Superior temporal gyrus (tissue), 1 donor: ENCODE data around the gene NEK2.
"Not testable (repeated sequence)": the region's sequence is repeated elsewhere in the genome, so short reads cannot be mapped to it uniquely, and the experiment has no call there.

Experiments used
- DNase-seq: peaks from one replicate; pipeline ENCODE4 v3.0.0-alpha.2; 2016; ENCODE audit errors: extremely low spot score

NEK2 gene

GRCh38 chr1:211695135-211695816, 19.9 kb upstream of the NEK2 start:
- DNase-seq: no peak

- DNase-seq: not testable (repeated sequence)
These were observed 18.5 kb upstream of the NEK2 start for GRCh38 chr1:211693911-211694310.

DNA sequence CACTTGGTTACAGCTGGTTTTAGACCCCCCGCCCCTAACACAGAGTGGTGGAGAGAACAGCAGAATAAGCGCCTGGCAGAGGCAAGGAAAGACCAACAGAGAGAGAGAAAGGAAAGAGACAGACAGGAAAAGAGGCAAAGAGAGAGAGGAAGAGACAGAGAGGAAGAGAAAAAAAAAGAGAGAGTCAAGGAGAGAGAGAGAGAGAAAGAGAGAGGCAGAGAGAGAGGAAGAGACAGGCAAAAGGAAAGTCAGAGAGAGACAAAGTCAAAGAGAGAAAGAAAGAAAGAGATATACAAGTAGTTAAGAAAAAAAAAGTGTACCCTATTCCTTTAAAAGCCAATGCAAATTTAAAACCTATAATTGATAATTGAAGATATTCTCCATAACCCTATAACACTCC, 13.0 kb upstream of the NEK2 start:
- DNase-seq: no peak

DNA sequence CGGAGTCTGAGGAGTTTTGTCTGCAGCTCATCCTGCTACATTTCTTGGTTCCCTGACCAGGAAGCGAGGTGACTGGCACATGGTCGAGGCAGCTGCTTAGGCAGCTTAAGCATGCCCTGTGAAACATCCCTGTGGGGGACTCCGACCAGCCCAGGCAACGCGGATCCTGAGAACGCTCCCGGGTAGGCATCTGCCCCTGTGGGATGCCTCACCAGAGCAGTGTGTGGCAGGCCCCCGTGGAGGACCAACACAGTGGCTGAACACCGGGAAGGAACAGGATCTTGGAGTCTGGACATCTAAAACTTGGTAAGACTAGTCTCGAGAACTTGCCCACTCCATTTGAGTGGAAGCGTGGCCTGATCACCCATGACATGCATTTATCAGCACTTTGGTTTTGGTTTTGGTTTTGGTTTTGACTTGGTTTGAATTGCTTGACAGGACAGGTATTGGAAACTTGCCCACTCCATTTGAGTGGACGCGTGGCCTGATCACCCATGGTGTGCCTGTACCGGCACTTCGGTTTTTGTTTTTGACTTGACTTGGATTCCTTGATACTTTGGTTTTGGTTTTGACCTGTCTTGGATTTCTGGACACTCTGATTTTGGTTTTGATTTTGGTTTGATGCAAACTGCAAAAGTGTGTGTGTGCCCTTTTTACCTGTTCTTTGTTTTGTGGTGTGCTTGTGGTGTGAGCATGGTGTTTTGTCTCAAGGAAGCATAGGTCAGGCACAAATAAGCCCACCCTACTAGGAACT, 12.2 kb upstream of the NEK2 start:
- DNase-seq: no peak

- DNase-seq: no peak
These were observed 10.4 kb upstream of the NEK2 start for GRCh38 chr1:211685823-211686222.

GRCh38 chr1:211684791-211685190, 9.4 kb upstream of the NEK2 start:
- no peak for DNase-seq

DNA sequence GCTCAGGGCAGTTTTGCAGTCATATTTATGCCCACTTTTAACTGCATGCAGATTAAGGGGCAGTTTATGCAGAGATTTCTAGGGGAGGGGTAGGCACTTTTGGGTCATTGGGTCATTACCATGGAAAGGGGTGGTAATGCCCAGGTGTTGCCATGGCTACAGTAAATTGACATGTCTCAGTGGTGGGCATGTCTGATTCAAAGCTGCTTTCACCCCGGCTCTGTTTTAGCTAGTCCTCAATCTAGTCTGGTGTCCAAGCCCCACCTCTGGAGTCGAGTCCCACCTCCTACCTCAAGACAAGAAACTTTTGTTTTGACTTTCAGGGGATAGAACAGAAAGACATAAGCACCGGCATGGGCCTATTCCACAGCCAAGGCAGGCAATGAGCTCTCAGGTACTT, 8.9 kb upstream of the NEK2 start:
- DNase-seq: no peak

DNA sequence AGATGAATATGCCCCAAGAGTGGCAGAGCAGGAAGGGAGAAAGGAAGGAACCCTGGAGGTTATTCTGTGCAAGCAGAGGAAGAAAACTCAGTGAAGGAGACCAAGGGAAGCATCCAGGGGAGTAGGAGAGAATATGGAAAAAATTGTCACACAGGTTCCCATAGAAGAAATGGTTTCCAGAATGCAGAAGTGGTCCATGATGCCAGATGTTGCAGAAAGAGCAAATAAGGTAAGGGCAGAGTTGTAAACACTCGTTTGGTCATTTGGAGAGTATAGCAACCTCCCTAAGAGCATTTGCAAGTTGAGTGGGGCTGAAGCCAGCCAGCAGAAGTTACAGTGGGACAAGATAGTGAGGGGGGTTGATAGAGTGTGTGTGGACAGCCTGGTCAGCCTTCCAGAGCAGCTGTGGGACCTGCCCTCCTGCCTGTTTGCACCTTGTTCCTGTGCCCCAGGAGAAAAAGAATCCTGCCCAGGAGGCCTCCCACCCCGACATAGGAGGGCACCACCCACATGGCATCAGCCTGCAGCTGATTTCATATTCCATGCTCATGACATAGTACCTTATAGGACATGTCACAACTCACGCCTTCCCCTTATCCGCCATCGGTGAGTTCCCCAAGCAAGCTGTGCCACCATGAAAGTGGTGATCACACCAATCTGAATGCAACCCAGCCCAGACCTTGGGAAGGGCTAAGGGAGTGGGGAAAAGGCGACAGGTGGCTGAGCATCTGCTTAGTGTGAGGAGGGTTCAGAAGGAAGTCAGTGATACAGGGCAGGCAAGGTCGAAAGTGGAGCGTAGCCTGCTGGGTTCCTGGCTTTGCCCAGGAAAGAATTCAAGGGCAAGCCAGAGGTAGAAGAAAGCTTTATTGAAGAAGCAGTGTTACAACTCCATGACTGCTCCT, 8.2 kb upstream of the NEK2 start:
- DNase-seq: no peak

DNA sequence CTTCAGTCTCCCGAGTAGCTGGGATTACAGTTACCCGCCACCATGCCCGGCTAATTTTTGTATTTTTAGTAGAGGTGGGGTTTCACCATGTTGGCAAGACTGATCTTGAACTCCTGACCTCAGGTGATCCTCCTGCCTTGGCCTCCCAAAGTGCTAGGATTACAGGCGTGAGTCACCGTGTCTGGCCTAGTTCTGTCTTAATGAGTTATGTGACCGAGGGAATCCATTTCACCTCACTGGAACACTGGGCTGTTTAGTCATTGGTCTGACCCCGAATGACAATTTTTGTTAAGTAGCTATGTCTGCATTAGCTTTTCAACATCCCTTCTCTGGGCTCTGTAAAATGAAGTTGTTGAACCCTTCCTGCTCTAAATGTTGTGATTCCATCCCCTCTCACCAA, 6.8 kb upstream of the NEK2 start:
- DNase-seq: not testable (repeated sequence)

- DNase-seq: peak; percentile 95
These were observed 5.4 kb upstream of the NEK2 start for GRCh38 chr1:211680752-211681327.

GRCh38 chr1:211677659-211678058, 2.2 kb upstream of the NEK2 start:
- DNase-seq: no peak

DNA sequence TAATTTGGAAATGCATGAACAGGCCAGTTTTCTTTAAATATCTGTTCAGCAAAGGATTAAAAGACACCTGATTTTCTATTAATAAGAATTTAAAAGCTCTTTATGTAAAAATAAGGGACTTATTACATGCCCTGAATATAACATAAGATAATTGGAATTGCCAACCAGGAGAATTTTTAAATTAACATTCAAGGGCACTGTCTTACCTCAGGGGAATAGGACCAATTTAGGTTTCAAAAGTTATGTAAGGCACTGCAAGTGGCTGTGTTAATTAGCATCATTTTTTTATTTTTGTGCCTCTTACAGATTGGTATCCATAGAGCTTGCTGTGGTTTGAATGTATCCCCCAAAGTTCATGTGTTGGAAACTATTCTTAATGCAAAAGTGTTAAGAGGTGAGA, 1.3 kb upstream of the NEK2 start:
- no peak for DNase-seq

DNA sequence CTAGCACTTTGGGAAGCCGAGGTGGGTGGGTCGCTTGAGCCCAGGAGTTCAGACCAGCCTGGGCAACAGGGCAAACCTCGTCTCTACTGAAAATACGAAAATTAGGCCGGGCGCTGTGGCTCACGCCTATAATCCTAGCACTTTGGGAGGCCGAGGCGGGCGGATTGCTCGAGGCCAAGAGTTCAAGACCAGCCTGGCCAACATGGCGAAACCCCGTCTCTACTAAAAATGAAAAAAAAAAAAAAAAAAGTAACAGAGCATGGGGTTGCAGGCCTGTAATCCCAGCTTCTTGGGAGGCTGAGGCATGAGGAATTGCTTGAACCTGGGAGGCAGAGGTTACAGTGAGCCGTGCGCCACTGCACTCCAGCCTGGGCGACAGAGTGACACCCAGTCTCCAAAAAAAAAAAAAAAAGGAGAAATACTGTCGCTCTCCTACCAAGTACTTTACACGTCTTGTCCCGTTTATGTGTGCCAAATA, 724 bp upstream of the NEK2 start:
- DNase-seq: no peak

DNA sequence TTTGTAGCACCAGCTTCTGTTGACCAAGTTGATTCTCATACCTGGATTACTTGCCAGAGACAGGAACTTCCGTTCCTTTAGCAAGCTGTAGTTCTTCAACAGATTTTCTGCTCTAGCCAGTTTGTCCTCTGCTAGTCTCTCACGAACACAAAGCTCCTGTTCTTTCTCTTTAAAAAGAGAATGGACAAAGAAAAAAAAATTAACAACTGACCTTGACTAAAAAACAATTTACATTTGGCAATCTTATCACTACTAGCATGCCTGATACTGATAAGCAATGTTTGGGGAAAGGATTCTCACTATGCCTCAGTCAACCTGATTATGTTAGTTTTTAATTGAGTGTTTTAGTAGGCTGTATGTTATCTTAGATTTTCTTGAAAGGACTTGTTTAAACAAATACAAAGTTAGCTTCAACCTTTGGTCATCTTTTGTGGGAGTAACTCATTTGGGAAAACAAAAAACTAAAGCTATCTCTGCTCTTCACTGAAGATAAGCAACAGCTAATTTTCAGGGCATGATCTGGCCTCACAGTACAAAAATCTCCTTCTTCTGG, 8.3 kb downstream of the NEK2 start:
- no peak for DNase-seq

DNA sequence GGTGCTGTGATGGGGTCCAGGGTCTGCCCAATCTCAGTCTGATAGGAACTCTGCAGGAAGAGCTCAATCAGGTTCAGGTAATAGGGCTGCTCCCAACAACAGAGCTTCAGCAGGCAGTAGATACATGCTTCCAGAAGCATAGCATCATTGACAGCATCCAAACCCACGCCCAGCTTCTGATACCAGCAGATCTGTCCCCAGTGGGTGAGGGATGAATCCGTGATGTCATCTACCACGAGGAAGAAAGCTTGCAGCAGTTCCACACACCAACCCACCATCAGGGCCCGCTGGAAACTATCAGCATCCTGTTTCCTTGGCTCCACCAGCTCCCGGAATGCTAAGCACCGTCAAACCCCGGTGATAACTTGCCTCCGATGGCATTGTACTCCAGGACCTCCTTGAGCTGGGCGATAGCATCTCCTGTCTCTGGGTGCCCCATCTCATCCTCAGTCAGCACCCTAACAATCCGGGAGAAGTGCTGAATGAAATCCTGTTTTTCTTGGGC, 14.7 kb downstream of the NEK2 start:
- DNase-seq: no peak

DNA sequence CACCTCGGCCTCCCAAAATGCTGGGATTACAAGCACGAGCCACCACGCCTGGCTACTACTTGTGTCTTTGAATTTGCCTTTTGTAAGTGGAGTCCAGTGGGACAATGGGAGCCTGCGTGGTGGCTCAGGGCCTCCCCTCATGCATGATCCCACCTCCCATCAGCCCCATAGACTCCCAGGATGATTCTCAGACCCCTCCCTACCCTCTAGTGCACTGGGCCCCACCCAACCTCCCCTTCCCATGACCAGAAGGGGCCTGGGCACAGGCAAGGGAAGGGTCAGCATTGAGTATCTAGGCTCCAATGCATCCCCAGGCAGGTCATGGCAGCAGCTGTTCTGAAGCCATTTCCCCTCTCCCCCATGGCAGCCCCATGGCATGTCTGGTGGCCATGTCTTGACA, 18.7 kb downstream of the NEK2 start:
- DNase-seq: no peak

DNA sequence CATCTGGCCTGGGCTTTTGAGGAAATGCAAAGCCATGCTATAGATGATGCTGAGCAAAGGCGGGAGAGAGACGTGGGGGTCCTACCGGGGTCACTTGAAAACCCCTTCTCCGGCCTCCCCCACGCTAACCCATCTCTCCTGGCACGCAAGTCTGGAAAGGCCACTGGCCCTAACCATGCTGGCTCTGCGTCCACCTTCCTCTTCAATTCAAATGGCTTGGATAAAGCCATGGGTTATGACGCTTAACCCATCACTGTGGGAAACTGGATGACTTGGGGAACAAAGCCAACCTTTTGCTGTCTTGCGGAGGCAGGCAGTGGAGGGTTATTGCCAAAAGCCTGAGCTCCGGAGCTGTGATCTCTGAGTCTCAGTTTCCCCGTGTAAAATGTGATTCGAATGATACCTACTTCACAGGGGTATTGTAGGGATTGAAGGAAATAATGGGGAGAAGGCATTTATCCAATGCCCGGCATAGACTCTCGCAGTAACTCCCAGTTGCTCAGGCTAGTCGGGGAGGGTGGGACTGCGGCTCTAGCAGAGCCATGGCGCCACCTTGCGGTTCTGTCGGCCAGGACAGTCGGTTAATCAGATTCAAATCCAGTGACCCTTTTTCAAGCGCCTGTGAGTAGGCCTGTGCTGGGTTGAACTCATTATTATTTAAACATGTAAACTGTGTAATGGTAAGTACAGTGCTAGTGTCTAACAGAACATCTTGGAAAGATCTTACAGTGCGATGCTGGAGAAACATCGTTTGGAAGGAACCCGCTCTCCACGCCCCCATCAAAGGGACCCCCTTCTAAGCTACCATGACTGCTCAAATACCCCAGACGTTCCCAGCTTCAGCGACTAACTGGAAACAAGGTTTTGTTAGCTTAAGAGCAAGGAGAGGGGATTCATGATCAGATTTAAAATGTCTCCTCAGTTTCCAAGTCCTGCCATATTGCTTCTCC, 20.3 kb downstream of the NEK2 start:
- peak; percentile 93 for DNase-seq

DNA sequence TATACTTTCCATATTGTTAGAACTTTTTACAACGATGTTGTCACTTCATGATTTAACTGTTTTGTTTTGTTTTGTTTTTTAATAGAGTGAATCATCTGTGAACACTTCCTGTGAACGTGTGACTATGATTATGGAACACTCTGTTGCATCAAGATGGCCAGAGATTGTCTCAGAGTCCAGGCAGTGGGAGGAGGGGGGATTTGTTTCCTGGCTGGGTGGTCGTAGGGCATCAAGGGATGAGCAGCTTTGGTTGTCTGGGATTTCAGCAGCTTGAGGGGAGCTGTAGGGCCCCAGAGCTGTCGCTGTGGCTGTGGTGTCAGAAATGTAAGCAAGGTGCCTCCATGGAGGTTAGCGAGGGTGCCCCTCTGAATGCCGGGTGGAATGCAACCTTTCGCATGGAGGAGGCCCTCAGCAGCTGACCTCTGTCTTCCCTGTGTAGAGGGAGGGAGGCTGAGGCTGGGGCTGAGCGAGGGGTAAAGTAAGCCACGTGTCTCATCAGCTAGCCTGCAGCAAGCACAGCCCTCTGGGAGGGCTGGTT, 21.4 kb downstream of the NEK2 start:
- no peak for DNase-seq

DNA sequence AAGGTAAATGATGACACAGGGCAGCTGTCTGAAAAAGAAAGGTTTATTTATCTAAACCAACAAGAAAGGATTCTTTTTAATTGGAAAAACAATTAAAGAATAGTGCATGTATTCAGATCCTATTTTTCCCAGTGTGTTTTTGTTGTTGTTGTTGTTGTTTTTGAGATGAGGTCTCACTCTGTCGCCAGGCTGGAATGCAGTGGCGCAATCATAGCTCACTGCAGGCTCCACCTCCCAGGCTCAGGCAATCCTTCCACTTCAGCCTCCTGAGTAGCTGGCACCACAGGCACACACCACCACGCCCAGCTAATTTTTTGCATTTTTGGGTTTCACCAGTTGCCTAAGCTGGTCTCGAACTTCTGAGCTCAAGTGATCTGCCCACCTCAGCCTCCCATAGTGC, 22.1 kb downstream of the NEK2 start:
- no peak for DNase-seq

DNA sequence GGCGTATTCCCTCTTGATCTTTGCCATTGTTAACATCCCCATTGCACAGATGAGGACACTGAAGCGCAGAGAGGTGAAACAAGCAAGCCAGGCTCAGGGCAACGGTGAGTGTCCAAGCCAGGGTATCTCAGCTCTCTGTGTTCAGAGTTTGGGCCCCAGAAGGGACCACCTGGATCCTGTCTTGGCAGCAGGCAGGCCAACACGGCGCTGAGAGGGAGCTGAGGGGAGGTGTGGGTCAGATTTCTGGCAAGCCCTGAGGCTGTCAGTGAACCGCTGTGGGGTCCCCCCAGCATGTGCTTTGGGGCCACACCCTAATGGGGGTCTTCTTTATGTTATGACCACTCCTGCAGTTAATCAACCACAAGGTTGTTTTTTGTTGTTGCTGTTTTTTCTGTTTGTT, 23.1 kb downstream of the NEK2 start:
- DNase-seq: no peak
